Natural killer cell (primary cell): ENCODE results near the gene CCDC71L. TPM values are rescaled to one million over a fixed set of nuclear protein-coding genes. Genes with fewer than 3 reads are reported as not detected.

Experiments
- ATAC-seq, 3 donors: fragments of 150-1000 bp in 2 of 3; fragments of 200-7000 bp in 1 of 3; cut with Tn5 transposase; 1 replicate in 1 of 3; 2 replicates in 2 of 3; pipeline ENCODE4 v1.10.0; 2021; ENCODE audit warnings: mild to moderate bottlenecking in 2 of 3, moderate library complexity in 2 of 3
- DNase-seq, 2 donors: peaks; one replicate each; pipeline versions ENCODE4 v3.0.0 to v3.0.0-alpha.2; 2013 to 2021; ENCODE audit warnings: mixed read lengths in 1 of 2
- H3K27ac ChIP-seq: one replicate; pipeline ENCODE4 v1.5.1; 2013; ENCODE audit warnings: mild to moderate bottlenecking, low read length
- H3K27me3 ChIP-seq: one replicate; pipeline ENCODE4 v1.6.1; 2013; ENCODE audit warnings: low read length; ENCODE audit not compliant: control insufficient read depth, insufficient read depth
- H3K36me3 ChIP-seq: one replicate; pipeline ENCODE4 v1.6.1; 2013; ENCODE audit warnings: low read length; ENCODE audit not compliant: control insufficient read depth, insufficient read depth
- H3K4me1 ChIP-seq: one replicate; pipeline ENCODE4 v1.6.1; 2013; ENCODE audit warnings: low read length; ENCODE audit not compliant: control insufficient read depth, insufficient read depth
- H3K4me3 ChIP-seq: one replicate; pipeline ENCODE4 v1.5.1; 2013; ENCODE audit warnings: low read length
- H3K9me3 ChIP-seq: one replicate; pipeline ENCODE4 v1.6.1; 2013; ENCODE audit warnings: low read length; ENCODE audit not compliant: control insufficient read depth, insufficient read depth
- H3K27ac Mint-ChIP-seq, 2 donors: one replicate each; pipeline ENCODE4 v1.8.0; 2022; ENCODE audit warnings: mild to moderate bottlenecking in 2 of 2, mixed read lengths in 2 of 2, moderate library complexity in 1 of 2
- H3K27me3 Mint-ChIP-seq, 2 donors: one replicate each; pipeline ENCODE4 v1.8.0; 2022; ENCODE audit warnings: low read depth in 2 of 2, mixed read lengths in 2 of 2
- H3K36me3 Mint-ChIP-seq: one replicate; pipeline ENCODE4 v1.8.0; 2022; ENCODE audit warnings: mixed read lengths
- H3K4me1 Mint-ChIP-seq, 2 donors: one replicate each; pipeline ENCODE4 v1.8.0; 2022; ENCODE audit warnings: mixed read lengths in 2 of 2
- H3K4me3 Mint-ChIP-seq: one replicate; pipeline ENCODE4 v1.8.0; 2022; ENCODE audit warnings: mild to moderate bottlenecking, moderate library complexity, mixed read lengths
- H3K9me3 Mint-ChIP-seq, 2 donors: one replicate each; pipeline ENCODE4 v1.8.0; 2022; ENCODE audit warnings: mixed read lengths in 2 of 2
- CTCF ChIP-seq: fragments of 200-600 bp; IDR thresholded peaks from one replicate; pipeline ENCODE4 v1.8.0; 2022; ENCODE audit warnings: antibody characterized with exemption
- WGBS: methylation state at CpG from one replicate; pipeline ENCODE4 v1.1.7; 2013; ENCODE audit warnings: missing lambda C conversion rate; ENCODE audit not compliant: insufficient coverage; 5-methylcytosine and 5-hydroxymethylcytosine counted together
- intact Hi-C: fragments of 100-400 bp; cut with micrococcal nuclease; formaldehyde crosslinking; loops from one replicate; pipeline ENCODE4 v1.14.2; 2022
- total RNA-seq, 4 donors: library from RNA; stranded (reverse); fragments of 120-200 nt in 1 of 4; gene quantifications; one replicate each; pipeline versions ENCODE4 v1.2.3 to v1.2.4, GENCODE V29; 2013 to 2022

CCDC71L gene
- total RNA-seq, 3 donors from 2014 or later (not counting 1 experiment from before 2014, with no cell fraction given) = 13.9 to 26.5 (median 14.1) TPM

DNA sequence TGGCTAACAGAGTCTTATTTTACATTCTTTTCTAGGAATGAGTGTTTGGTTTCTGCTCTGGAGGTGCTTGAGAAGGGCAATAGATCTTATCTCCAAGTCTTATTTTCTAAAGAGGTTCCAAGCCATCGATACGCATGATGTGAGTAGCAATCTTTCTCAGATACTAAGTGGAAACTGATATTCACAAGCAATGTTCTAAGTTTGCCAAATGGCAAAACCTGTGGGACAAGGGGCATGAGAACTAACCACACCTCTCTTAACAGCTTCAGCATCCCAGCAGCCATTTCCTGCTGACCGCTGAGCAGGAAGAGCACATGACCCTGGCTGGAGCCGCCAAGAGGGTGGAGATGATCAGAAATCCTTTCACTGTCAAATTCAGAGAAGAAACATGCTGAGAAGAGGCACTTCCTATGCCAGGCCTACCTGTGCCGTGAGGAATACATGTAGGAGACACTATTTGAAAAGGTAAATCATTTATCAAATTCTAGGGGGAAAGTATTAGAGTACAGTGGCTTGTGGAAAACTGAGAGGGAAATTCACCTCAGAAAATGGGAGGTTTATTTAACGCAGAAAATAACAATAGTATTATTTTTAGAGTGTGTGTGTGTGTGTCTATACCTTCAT lies 35.2 kb downstream of the CCDC71L start:
- Histone ChIP-seq H3K4me1 (no peaks in the 10 kb centered on the region), H3K4me3 (no peak overlapping the region), H3K9me3 (no peaks in the 10 kb centered on the region), H3K36me3 (no peaks in the 10 kb centered on the region), H3K27me3 (no peaks in the 10 kb centered on the region), H3K27ac (no peak overlapping the region)
- Mint-ChIP-seq H3K4me1 (no peaks in the 10 kb centered on the region), H3K27ac (no peak overlapping the region), H3K36me3 (no peaks in the 10 kb centered on the region), H3K4me3 (no peak overlapping the region), H3K27me3 (peaks cover 0 to 7% of the 10 kb centered on the region in 2 donors), H3K9me3 (peaks cover 0 to 5% of the 10 kb centered on the region in 2 donors)
- TF ChIP-seq CTCF = no peak
- ATAC-seq = no peak
- 46% methylated on average over 5 of the region's 6 CpGs for WGBS
- DNase-seq = no peak
- intact Hi-C loops = no loop called here

DNA sequence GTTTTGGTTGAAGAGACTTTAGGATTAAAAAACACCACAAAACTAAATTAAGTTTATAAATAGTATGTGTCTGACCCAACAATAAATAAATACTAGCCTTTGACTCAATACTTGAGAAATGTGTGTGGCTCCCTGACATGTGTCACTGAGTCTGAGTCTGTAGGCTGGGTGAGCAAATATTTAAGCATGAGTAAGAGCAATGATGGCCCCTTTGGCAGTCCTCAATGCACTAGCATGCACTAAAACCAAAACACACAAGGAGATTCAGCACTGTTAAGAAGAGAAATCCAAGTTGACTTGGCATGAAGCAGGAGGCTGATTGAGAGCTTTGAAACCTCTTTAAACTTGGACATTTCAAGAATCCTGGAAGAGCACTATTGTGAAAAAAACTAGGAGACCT lies 37.1 kb downstream of the CCDC71L start:
- no peaks in the 10 kb centered on the region for H3K4me1 Mint-ChIP-seq
- intact Hi-C loops = no loop called here
- DNase-seq = no peak

DNA sequence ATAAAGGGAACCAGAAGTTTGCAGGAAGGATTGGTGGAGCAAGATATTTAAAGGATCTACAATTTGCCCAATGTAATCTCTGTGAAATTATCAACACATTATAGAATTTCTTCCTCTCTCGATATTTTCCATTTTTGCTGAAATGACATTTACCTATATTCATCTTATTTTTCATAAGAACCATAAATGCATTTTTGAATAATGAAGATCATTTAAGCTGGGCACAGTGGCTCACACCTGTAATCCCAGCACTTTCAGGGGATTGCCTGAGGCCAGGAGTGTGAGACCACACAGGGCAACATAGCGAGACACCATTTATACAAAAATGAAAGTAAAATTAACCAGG lies 37.7 kb downstream of the CCDC71L start:
- 42% methylated on average over 2 of the region's 2 CpGs for WGBS
- intact Hi-C loops = no loop called here
- no peaks in the 10 kb centered on the region for H3K27me3 ChIP-seq
- H3K36me3 Mint-ChIP-seq = no peaks in the 10 kb centered on the region
- no peak overlapping the region for H3K27ac Mint-ChIP-seq
- no peak overlapping the region for H3K4me3 ChIP-seq
- H3K4me1 Mint-ChIP-seq = no peaks in the 10 kb centered on the region
- TF ChIP-seq CTCF = no peak
- ATAC-seq (no peak), DNase-seq (no peak)
- no peak overlapping the region for H3K27ac ChIP-seq
- no peaks in the 10 kb centered on the region for H3K9me3 ChIP-seq
- no peaks in the 10 kb centered on the region for H3K36me3 ChIP-seq
- H3K4me3 Mint-ChIP-seq = no peak overlapping the region
- H3K4me1 ChIP-seq = no peaks in the 10 kb centered on the region
- peaks cover 8 to 13% of the 10 kb centered on the region in 2 donors for H3K27me3 Mint-ChIP-seq
- peaks cover 2 to 5% of the 10 kb centered on the region in 2 donors for H3K9me3 Mint-ChIP-seq

More for the DNA sequence above, 37.1 kb downstream of the CCDC71L start:
- ATAC-seq = no peak
- no peaks in the 10 kb centered on the region for H3K9me3 ChIP-seq
- no peak for TF ChIP-seq CTCF
- no peaks in the 10 kb centered on the region for H3K27me3 ChIP-seq
- H3K4me3 Mint-ChIP-seq = no peak overlapping the region
- peaks cover 2 to 5% of the 10 kb centered on the region in 2 donors for H3K9me3 Mint-ChIP-seq
- H3K36me3 ChIP-seq = no peaks in the 10 kb centered on the region
- H3K27me3 Mint-ChIP-seq = peaks cover 8 to 13% of the 10 kb centered on the region in 2 donors
- no peak overlapping the region for H3K27ac ChIP-seq
- H3K4me3 ChIP-seq = no peak overlapping the region
- H3K36me3 Mint-ChIP-seq = no peaks in the 10 kb centered on the region
- no peaks in the 10 kb centered on the region for H3K4me1 ChIP-seq
- H3K27ac Mint-ChIP-seq = no peak overlapping the region
